A673 (cell line): ENCODE measurements around the gene ST6GALNAC3. TPM values are rescaled to one million over a fixed set of nuclear protein-coding genes. Genes with fewer than 3 reads are reported as not detected.

Experiments
- BruUV-seq: library from RNA; stranded (reverse); fragments of 400-500 nt; replicated peaks from 2 replicates; lab custom pipeline; 2021; lab: Mats Ljungman, UMichigan
- CTCF ChIA-PET: fragments of 300-600 bp; sonication (Branson Sonifier 250); formaldehyde crosslinking; loops from one replicate; lab custom pipeline; 2022; ENCODE audit warnings: antibody characterized with exemption; lab: Charles Lee
- POLR2A ChIA-PET: fragments of 300-600 bp; sonication (Branson Sonifier 250); formaldehyde crosslinking; loops from one replicate; lab custom pipeline; 2022; ENCODE audit warnings: antibody characterized with exemption; ENCODE audit not compliant: low non-redundant PET; lab: Charles Lee
- DNase-seq: peaks from one replicate; pipeline ENCODE4 v3.0.0-alpha.2; 2015; ENCODE audit warnings: low spot score
- H3K27ac ChIP-seq: fragments of 200-600 bp; sonication (generic); 2 replicates; pipeline ENCODE4 v1.5.1; 2016; ENCODE audit warnings: mixed run types, low read depth, mild to moderate bottlenecking, mixed read lengths, antibody characterized with exemption, low read length; ENCODE audit not compliant: poor library complexity, severe bottlenecking
- H3K27me3 ChIP-seq: fragments of 200-600 bp; sonication (generic); replicated peaks from 2 replicates; pipeline ENCODE4 v1.6.1; 2017; ENCODE audit warnings: mixed run types, low read depth, mild to moderate bottlenecking, mixed read lengths, antibody characterized with exemption, low read length; ENCODE audit not compliant: insufficient read depth, poor library complexity
- H3K36me3 ChIP-seq: fragments of 200-600 bp; sonication (generic); 2 replicates; pipeline ENCODE4 v1.6.1; 2016; ENCODE audit warnings: mixed run types, mild to moderate bottlenecking, mixed read lengths, antibody characterized with exemption, low read length; ENCODE audit not compliant: insufficient read depth, poor library complexity, severe bottlenecking
- H3K4me1 ChIP-seq: fragments of 200-600 bp; sonication (generic); 2 replicates; pipeline ENCODE4 v1.6.1; 2017; ENCODE audit warnings: mixed run types, mild to moderate bottlenecking, mixed read lengths, antibody characterized with exemption, low read length; ENCODE audit not compliant: insufficient read depth, poor library complexity, severe bottlenecking
- H3K4me3 ChIP-seq: fragments of 200-600 bp; sonication (generic); 2 replicates; pipeline ENCODE4 v1.5.1; 2016; ENCODE audit warnings: low read depth, mixed run types, mild to moderate bottlenecking, mixed read lengths, low read length; ENCODE audit not compliant: poor library complexity, severe bottlenecking
- H3K9me3 ChIP-seq: fragments of 200-600 bp; sonication (generic); 2 replicates; pipeline ENCODE4 v1.6.1; 2016; ENCODE audit warnings: mixed run types, low read depth, mild to moderate bottlenecking, mixed read lengths, antibody characterized with exemption, low read length; ENCODE audit not compliant: poor library complexity, severe bottlenecking
- EZH2 ChIP-seq: fragments of 200-600 bp; sonication (generic); IDR thresholded peaks from 2 replicates; pipeline ENCODE4 v1.6.1; 2017; ENCODE audit warnings: borderline replicate concordance, low read depth, mild to moderate bottlenecking, mixed read lengths, antibody characterized with exemption, low read length; ENCODE audit not compliant: poor library complexity, severe bottlenecking
- intact Hi-C: fragments of 100-400 bp; cut with micrococcal nuclease; formaldehyde crosslinking; loops from one replicate; pipeline ENCODE4 v1.10.0; 2022; ENCODE audit not compliant: unreplicated experiment
- total RNA-seq: library from RNA; stranded (reverse); gene quantifications from 2 replicates; pipeline ENCODE4 v1.2.3, GENCODE V29; 2021
- TF ChIP-seq, protein P1 (sequence below): fragments of 300-800, 200-600 bp; sonication (generic); conservative IDR thresholded peaks from 2 replicates; pipeline ENCODE4 v1.5.1; 2017; ENCODE audit warnings: low read depth, mild to moderate bottlenecking, antibody characterized with exemption, low read length, moderate library complexity, mixed read lengths

The ST6GALNAC3 gene
- total RNA-seq, 1 experiment from 2014 or later: 1.2 TPM

DNA sequence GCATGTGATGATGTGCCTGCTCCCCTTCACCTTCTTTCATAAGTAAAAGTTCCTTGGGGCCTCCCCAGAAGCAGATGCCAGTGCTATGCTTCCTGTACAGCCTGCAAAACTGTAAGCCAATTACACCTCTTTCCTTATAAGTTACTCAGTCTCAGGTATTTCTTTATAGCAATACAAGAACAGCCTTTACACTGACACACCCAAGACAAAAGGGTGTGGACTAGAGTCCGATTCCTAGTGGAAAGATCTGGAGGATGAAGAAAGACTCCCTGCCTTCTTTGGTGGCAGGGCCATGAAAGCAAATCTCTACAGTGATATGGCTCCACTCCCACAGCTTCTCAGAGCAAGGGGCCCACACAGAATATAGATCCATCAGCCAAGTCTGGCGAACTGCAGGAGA, 583.1 kb downstream of the ST6GALNAC3 start:
- no peaks in the 10 kb centered on the region for H3K36me3 ChIP-seq
- H3K4me1 ChIP-seq: no peaks in the 10 kb centered on the region
- H3K4me3 ChIP-seq: no peak overlapping the region
- H3K27ac ChIP-seq: no peak overlapping the region
- no TSS peak for BruUV-seq
- ChIA-PET POLR2A (no interaction called here), CTCF (no interaction called here)
- intact Hi-C loops: no loop called here
- no peak for TF ChIP-seq EZH2
- TF ChIP-seq, protein P1, sequence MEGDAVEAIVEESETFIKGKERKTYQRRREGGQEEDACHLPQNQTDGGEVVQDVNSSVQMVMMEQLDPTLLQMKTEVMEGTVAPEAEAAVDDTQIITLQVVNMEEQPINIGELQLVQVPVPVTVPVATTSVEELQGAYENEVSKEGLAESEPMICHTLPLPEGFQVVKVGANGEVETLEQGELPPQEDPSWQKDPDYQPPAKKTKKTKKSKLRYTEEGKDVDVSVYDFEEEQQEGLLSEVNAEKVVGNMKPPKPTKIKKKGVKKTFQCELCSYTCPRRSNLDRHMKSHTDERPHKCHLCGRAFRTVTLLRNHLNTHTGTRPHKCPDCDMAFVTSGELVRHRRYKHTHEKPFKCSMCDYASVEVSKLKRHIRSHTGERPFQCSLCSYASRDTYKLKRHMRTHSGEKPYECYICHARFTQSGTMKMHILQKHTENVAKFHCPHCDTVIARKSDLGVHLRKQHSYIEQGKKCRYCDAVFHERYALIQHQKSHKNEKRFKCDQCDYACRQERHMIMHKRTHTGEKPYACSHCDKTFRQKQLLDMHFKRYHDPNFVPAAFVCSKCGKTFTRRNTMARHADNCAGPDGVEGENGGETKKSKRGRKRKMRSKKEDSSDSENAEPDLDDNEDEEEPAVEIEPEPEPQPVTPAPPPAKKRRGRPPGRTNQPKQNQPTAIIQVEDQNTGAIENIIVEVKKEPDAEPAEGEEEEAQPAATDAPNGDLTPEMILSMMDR: no peak
- H3K27me3 ChIP-seq: no peaks in the 10 kb centered on the region
- no peak for DNase-seq
- no peaks in the 10 kb centered on the region for H3K9me3 ChIP-seq

DNA sequence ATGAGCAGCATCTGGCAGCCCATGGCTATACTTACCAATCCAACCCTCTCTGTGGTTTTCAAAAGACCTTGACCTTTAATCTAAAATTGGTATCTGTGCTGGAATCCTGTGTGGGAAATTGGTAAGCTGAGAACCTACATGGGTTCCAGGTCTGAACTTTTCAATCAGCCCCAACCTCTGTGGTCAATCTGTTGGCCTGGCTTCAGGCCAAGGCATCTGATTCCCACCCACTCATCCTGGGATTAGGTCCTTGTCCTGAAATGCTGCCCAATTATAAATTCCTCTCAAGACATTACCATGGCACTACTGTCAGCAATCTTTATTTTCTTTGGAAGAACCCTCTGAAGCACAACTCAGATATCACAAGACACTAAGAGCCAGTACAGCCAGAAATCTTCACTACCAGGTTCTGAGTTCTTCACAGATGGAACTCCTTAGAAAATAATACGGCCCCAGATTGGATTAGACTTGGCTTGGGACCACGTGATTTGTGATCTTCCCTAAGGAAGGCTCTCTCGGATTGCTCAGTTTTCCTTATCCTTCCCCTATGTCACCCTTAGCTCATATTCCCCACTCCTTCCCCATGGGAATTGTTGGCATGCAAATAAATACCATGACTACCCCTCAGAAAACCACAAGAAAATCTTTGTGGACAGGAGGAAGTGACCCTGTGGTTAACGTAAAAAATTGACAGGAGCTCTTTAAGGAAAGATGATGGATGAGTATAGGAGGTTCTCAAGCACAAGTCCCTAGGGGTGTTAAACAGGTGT, 584.8 kb downstream of the ST6GALNAC3 start:
- POLR2A ChIA-PET: no interaction called here
- Histone ChIP-seq H3K27ac (no peak overlapping the region), H3K9me3 (no peaks in the 10 kb centered on the region), H3K4me3 (no peak overlapping the region), H3K27me3 (no peaks in the 10 kb centered on the region), H3K36me3 (no peaks in the 10 kb centered on the region), H3K4me1 (no peaks in the 10 kb centered on the region)
- no peak for DNase-seq
- CTCF ChIA-PET: no interaction called here
- intact Hi-C loops: no loop called here
- TF ChIP-seq, protein P1: no peak
- TF ChIP-seq EZH2: no peak
- no TSS peak for BruUV-seq

DNA sequence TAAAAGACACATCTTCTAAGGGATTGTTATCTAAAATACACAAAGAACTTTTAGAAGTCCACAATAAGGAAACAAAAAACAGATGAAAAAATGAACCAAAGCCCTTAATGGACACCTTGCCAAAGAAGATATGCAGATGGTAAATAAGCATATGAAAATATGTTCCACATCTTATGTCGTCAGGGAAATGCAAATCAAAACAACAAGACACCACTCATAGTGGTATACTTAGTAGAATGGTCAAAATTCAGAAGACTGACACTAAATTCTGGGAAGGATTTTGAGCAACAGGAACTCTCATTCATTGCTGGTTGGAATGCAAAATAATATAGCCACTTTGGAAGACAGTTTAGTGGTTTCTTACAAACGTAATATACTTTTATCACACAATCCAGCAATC, 587.0 kb downstream of the ST6GALNAC3 start:
- ChIA-PET CTCF (no interaction called here), POLR2A (no interaction called here)
- no peaks in the 10 kb centered on the region for H3K36me3 ChIP-seq
- TF ChIP-seq EZH2: no peak
- TF ChIP-seq, protein P1: no peak
- no peaks in the 10 kb centered on the region for H3K4me1 ChIP-seq
- no peak overlapping the region for H3K4me3 ChIP-seq
- no peak overlapping the region for H3K27ac ChIP-seq
- BruUV-seq: no TSS peak
- H3K9me3 ChIP-seq: no peaks in the 10 kb centered on the region
- H3K27me3 ChIP-seq: no peaks in the 10 kb centered on the region
- DNase-seq: no peak
- intact Hi-C loops: no loop called here
